Measurements from ENCODE around the gene ACTN1. TPM values are rescaled to one million over a fixed set of nuclear protein-coding genes. Genes with fewer than 3 reads are reported as not detected.

Gene ACTN1
- total and polyA plus RNA-seq, 2 of the 8 experiments (the other 6 are each of a cell fraction or from before 2014, with no cell fraction given) = 236 to 262 TPM

GRCh38 chr14:68913516-68913915, 65.6 kb downstream of the ACTN1 start (continued):
- TF ChIP-seq RFX5 (IDR thresholded peaks at IDR 0.05; ENCODE audit: borderline replicate concordance, low read depth, low read length) = no peak
- no peak for TF ChIP-seq CBX5 (IDR thresholded peaks at IDR 0.05; ENCODE audit: low read depth, low read length)
- no peak for TF ChIP-seq CHD2 (IDR thresholded peaks at IDR 0.05; ENCODE audit: low read length)
- TF ChIP-seq PHF8 (conservative IDR thresholded peaks at IDR 0.05; ENCODE audit: low read depth, low read length) = no peak
- TF ChIP-seq YY1 (IDR thresholded peaks at IDR 0.05; ENCODE audit: low read depth, low read length) = no peak

Data from H1 (cell line).